Stimulated activated CD4-positive, alpha-beta T cell treated with anti-CD3 and anti-CD28 coated beads, Interleukin-1b, Interleukin-23, amount 100 ng/mL, for 48 hours (primary cell): ENCODE data around the gene POLL.
"Not testable (repeated sequence)": the region's sequence is repeated elsewhere in the genome, so short reads cannot be mapped to it uniquely, and the experiment has no call there.

Experiments used
- DNase-seq: peaks from one replicate; pipeline ENCODE4 v3.0.0-alpha.2; 2020

Gene POLL

GRCh38 chr10:101611096-101611905 lies 23.2 kb upstream of the POLL start:
- DNase-seq = no peak

- DNase-seq = no peak
These were observed 21.4 kb upstream of the POLL start for GRCh38 chr10:101609481-101609880.

- no peak for DNase-seq
These were observed 19.1 kb upstream of the POLL start for GRCh38 chr10:101607124-101607523.

GRCh38 chr10:101602761-101603398 lies 14.8 kb upstream of the POLL start:
- peak; percentile 76 for DNase-seq

- no peak for DNase-seq
These were observed 13.5 kb upstream of the POLL start for GRCh38 chr10:101601541-101601940.

GRCh38 chr10:101597091-101597900 lies 9.2 kb upstream of the POLL start:
- no peak for DNase-seq

- DNase-seq = no peak
These were observed 7.8 kb upstream of the POLL start for GRCh38 chr10:101595591-101596433.

GRCh38 chr10:101593331-101593730 lies 5.3 kb upstream of the POLL start:
- not testable (repeated sequence) for DNase-seq

- DNase-seq = no peak
These were observed 822 bp upstream of the POLL start for GRCh38 chr10:101588879-101589278.

GRCh38 chr10:101585841-101586240 lies 2.2 kb downstream of the POLL start:
- no peak for DNase-seq

GRCh38 chr10:101580486-101581399 lies 7.3 kb downstream of the POLL start:
- DNase-seq = no peak

GRCh38 chr10:101579516-101579870 lies 8.6 kb downstream of the POLL start:
- no peak for DNase-seq

GRCh38 chr10:101578803-101579515 lies 9.1 kb downstream of the POLL start:
- DNase-seq = no peak

- no peak for DNase-seq
These were observed 9.9 kb downstream of the POLL start for GRCh38 chr10:101578192-101578591.

GRCh38 chr10:101577121-101577871 lies 10.8 kb downstream of the POLL start:
- DNase-seq = no peak

GRCh38 chr10:101576211-101576863 lies 11.7 kb downstream of the POLL start:
- DNase-seq = no peak

GRCh38 chr10:101575580-101576210 lies 12.4 kb downstream of the POLL start:
- DNase-seq = no peak

- no peak for DNase-seq
These were observed 13.0 kb downstream of the POLL start for GRCh38 chr10:101575091-101575490.
